Measurements from ENCODE around the gene MKLN1.
"Not testable (repeated sequence)": the region's sequence is repeated elsewhere in the genome, so short reads cannot be mapped to it uniquely, and the experiment has no call there.

MKLN1 gene

DNA sequence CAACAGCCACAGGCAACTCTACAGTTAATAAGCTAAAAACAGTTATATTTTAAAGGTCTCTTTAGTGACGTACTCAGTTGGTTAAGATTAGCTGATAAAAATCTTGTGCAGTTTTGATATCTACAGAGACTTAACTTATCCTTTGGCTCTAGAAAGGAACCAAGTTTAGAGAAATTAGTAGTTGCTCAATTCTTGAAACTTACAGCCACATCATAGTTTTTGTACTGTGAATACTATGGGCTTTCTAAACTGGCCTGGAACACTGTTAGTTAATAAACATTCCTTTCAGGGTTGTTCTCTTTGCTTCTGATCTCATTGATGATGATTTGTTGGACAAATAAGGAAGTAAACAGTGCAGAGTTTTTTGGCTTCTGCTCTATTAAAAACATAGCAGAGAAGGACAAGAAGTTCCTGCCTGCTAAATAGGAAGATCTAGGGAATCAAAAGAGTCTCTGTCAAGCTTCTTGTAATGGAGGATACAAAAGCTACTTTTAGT is 73.1 kb downstream of the MKLN1 start:
- DNase-seq (ENCODE audit: low read depth in 2 of 2) = no peak

GRCh38 chr7:131401194-131401593 is 73.5 kb downstream of the MKLN1 start:
- DNase-seq (ENCODE audit: low read depth in 2 of 2) = no peak

DNA sequence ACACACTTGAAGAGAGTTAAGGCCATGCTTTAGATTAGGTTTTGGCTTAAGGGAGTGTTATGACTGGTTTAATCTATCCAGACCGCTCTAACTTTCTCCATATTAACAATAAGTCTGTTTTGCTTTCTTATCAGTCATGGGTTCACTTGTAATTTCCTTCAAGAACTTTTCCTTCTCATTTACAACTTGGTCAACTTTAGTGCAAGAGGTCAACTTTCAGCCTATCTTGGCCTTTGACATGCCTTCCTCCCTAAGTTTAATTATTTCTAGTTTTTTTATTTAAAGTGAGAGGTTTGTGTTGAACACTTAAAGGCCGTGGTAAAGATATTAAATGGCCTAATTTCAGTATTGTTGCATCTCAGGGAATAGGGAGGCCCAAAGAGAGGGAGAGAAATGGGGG is 75.6 kb downstream of the MKLN1 start:
- no peak for DNase-seq (ENCODE audit: low read depth in 2 of 2)

GRCh38 chr7:131404226-131404911 is 76.7 kb downstream of the MKLN1 start:
- no peak for DNase-seq (ENCODE audit: low read depth in 2 of 2)

DNA sequence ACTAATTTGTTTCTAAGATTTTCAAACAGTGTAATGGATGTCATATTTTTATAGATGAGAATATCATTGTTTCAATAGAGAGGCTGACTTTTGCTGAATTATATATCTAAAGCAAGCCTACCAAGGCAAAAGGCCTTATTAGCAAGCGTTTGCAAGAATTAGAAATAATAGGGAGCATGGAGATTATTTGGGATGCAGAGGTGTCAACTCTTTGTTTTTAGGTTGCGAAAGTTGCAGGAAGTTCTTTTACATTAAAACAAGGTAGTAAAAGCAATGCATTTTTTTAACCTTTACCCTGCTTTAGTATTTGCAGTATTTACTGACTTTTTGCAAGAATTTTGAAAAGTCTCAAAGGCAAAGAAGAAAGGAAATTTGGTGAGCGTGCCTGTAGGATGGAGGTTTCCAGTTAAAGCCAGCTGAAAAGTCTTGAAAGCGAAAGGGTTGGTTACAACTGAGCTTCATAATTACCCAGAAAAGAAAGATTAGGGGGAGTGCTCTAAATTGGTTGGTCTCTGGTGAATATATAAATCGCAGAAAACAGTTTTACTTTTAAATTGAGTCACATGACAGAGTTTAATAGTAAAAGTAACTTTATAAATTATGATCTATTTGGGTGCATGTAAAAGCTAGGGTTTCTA is 81.6 kb downstream of the MKLN1 start:
- DNase-seq (ENCODE audit: low read depth in 2 of 2) = no peak

DNA sequence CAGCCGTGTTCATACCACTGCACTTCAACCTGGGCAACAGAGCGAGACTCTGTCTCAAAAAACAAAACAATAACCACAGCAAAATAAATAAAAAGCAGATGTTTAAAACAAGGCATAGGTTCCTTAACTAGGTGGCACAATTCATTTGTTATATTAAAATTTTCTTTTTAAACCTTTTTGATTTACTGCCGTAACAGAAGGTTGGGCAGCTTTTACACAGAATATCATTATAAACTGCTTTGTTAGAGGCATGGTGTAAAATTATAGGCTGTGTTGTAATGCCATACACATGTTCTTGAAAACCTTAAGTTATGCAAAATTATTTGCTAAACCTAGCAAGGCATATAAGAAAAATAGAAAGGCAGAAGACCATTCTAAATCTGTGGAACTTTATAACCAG is 84.4 kb downstream of the MKLN1 start:
- DNase-seq (ENCODE audit: low read depth in 2 of 2) = no peak

DNA sequence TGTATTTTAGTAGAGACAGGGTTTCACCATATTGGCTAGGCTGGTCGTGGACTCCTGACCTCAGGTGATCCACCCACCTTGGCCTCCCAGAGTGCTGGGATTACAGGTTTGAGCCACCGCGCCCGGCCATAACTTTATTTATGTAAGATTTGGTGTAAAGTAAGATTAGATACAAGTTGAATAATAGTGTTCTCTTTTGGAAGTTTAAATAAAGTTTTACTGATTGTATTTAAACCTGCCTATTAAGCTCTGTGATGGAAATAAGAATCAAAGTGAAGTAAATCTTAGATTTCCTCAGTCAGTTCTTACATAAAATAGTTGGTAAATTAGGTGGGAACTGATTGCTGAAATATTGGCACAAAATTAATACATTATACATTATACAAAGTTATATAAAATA is 86.0 kb downstream of the MKLN1 start:
- DNase-seq (ENCODE audit: low read depth in 2 of 2) = no peak

DNA sequence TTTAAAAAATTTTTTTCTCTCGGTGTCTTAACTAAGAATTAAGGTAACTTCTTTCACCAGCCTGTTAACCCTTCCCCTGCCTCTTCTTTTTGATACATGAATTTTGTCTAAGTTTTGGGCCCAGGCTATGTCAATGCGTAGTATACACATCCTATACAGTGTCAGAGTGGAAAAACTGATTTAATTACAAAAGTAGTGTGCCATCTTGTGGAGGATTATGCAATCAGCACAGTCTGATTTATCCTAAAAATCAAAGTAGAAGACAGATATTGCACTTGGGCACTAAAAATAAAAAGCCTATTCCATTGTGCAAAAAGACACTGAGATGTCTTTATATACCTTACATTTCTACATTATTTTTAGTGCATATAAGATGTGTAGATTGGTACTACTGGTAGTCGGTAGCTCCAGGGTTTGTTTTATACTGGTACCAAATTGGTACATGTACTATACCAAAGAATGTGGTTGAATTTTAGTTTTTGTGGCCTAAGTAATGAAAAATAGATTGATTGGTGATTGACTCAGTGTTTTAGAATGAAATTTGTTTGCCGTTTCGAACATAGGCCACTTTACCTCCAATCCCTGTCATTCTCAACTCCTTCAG is 96.6 kb downstream of the MKLN1 start:
- no peak for DNase-seq (ENCODE audit: low read depth in 2 of 2)

GRCh38 chr7:131425992-131426391 is 98.3 kb downstream of the MKLN1 start:
- DNase-seq (ENCODE audit: low read depth in 2 of 2) = no peak

- DNase-seq (ENCODE audit: low read depth in 2 of 2) = not testable (repeated sequence)
Measured at GRCh38 chr7:131430826-131431225, 103.2 kb downstream of the MKLN1 start.

GRCh38 chr7:131431289-131431688 is 103.6 kb downstream of the MKLN1 start:
- DNase-seq (ENCODE audit: low read depth in 2 of 2) = no peak

GRCh38 chr7:131431756-131432155 is 104.1 kb downstream of the MKLN1 start:
- no peak for DNase-seq (ENCODE audit: low read depth in 2 of 2)

- DNase-seq (ENCODE audit: low read depth in 2 of 2) = no peak
Measured at GRCh38 chr7:131436384-131436783, 108.7 kb downstream of the MKLN1 start.

GRCh38 chr7:131438969-131439368 is 111.3 kb downstream of the MKLN1 start:
- no peak for DNase-seq (ENCODE audit: low read depth in 2 of 2)

DNA sequence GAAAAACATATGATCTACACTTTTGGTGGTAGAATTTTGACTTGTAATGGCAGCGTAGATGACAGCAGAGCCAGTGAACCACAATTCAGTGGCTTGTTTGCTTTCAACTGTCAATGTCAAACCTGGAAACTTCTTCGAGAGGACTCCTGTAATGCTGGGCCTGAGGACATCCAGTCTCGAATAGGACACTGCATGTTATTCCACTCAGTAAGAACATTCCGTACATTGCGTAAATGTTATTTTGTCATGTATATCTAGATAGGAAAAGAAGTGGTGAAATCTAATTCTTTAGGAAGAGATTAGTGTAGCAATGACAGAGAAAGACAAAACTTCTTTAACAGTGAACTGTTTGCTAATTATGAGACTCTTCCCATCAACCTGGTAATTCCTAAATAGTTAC is 115.8 kb downstream of the MKLN1 start:
- DNase-seq (ENCODE audit: low read depth in 2 of 2) = no peak

GRCh38 chr7:131444683-131445082 is 117.0 kb downstream of the MKLN1 start:
- no peak for DNase-seq (ENCODE audit: low read depth in 2 of 2)

- no peak for DNase-seq (ENCODE audit: low read depth in 2 of 2)
Measured at GRCh38 chr7:131449373-131449902, 121.8 kb downstream of the MKLN1 start.

DNA sequence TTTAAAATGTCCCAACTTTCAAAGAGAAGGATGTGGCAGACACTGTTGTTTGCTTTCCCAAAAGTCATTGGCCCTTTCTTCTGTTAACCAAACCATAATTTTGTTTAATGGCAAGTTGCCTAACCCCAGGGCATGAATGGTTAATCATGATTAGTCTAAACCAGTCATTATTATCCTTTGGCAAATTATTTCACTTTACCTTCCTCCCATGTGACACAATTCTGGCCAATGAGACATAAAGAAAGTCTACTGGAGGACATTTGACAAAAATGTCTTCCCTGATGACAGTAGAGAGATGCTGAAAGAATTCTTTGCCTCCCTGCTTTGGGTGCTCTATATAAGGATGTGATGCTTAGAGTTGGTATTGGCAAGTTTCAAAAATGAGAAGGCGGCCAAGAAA is 126.8 kb downstream of the MKLN1 start:
- no peak for DNase-seq (ENCODE audit: low read depth in 2 of 2)

DNA sequence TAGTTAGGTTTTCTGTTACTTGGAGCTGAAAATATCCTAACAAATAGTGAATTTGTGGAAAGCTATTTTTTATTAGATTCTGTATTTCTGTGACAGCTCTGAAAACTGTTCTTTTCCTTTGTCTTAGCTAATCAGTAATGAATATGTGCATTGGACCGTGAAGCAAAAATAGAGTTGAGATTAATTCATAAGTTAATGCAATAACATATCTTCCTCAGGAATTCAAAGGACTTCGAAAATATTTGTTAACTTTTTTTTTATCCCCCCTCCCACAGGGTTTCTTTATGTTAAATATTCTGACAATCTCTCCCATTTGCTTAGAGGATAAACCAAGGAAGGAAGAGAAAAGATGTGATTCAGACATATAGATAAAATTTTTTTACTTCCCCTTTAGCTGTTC is 127.3 kb downstream of the MKLN1 start:
- DNase-seq (ENCODE audit: low read depth in 2 of 2) = no peak

DNA sequence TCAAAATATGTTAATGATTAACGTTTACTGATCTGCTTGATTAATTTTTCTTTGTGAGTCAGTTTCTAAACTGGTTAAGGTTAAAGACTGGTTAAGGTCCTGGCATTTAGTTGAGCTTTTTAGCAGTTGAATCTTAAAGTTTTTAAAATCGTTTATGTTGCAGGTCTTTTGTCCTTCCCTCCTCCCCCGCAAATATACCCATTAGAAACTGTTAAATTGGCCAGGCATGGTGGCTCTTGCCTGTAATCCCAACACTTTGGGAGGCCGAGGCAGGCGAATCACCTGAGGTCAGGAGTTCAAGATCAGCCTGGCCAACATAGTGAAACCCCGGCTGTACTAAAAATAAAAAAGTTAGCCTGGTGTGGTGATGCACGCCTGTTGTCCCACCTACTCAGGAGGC is 127.9 kb downstream of the MKLN1 start:
- no peak for DNase-seq (ENCODE audit: low read depth in 2 of 2)

- DNase-seq (ENCODE audit: low read depth in 2 of 2) = no peak
Measured at GRCh38 chr7:131456338-131456737, 128.7 kb downstream of the MKLN1 start.

DNA sequence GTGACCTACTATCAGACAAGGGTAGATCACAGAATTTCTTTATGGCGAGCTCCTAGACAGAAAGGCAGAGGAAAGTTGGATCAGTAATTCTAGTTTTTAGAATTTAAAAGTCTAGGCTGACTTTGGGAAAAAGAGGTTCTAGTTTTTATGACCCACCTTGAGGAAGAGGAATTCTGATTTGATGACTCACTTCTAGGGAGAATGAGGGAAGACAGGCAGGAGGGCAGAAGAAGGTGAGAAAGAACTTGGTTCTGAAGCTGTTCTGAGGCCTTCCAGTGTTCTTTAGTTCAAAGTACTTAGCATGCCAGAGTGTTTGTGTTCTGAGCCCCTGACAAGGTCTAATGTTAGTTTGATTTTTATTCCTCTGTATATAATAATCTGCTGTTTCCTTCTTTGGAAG is 131.6 kb downstream of the MKLN1 start:
- no peak for DNase-seq (ENCODE audit: low read depth in 2 of 2)

GRCh38 chr7:131462059-131462458 is 134.4 kb downstream of the MKLN1 start:
- DNase-seq (ENCODE audit: low read depth in 2 of 2) = no peak

All from stimulated activated CD4-positive, alpha-beta T cell treated with anti-CD3 and anti-CD28 coated beads, Interleukin-15, amount 100 ng/mL, for 48 hours (primary cell).